Measurements from ENCODE around the gene OSBPL8.

DNA sequence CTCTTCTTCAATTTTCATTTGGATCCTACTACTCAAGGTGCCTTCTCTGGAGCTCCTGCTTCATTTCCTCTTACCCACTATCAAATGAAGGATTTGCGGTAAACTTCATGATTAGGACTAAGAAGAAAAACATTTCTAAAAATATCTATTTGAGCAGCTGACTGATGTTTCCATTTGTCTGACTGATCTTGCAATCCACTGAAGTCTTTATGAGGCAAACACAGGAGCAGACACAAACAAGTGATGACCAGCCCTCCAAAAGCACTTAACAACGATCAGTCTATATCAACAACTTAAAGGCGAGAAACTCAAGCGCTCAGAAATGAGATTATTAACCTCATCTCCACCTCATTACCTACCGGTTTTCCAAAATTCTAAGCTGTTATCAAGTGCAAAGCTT, 26.2 kb downstream of the OSBPL8 start:
- TF ChIP-seq ZNF274 (IDR thresholded peaks at IDR 0.05; ENCODE audit: low read depth, low read length), result no peak
- no peak for TF ChIP-seq YY1 (IDR thresholded peaks at IDR 0.05; ENCODE audit: insufficient read depth, insufficient read length)
- no peak for TF ChIP-seq SUZ12 (IDR thresholded peaks at IDR 0.05; ENCODE audit: extremely low read depth, insufficient read depth, insufficient read length)
